Right lobe of liver (tissue), 6 donors: ENCODE data around the gene CNFN. TPM values are rescaled to one million over a fixed set of nuclear protein-coding genes. Genes with fewer than 3 reads are reported as not detected.

Source experiments
- ATAC-seq, 4 donors: fragments of 200-7000 bp; cut with Tn5 transposase; one replicate each; pipeline ENCODE4 v1.9.1; 2020; ENCODE audit warnings: mild to moderate bottlenecking in 4 of 4, moderate library complexity in 4 of 4
- DNase-seq, 3 donors: peaks; one replicate each; pipeline ENCODE4 v3.0.0-alpha.2; 2020
- H3K27ac ChIP-seq, 3 donors: fragments of 200-600 bp; one replicate each; pipeline ENCODE4 v1.8.0; 2022
- H3K27me3 ChIP-seq, 2 donors: fragments of 200-600 bp; one replicate each; pipeline ENCODE4 v1.8.0; 2022
- H3K36me3 ChIP-seq, 4 donors: fragments of 200-600 bp; sonication (generic) in 1 of 4; one replicate each; pipeline versions ENCODE4 v1.5.1 to v1.8.0; 2017 to 2022; ENCODE audit warnings: control low read depth in 1 of 4
- H3K4me1 ChIP-seq, 4 donors: fragments of 200-600 bp; sonication (generic) in 1 of 4; one replicate each; pipeline versions ENCODE4 v1.5.1 to v1.8.0; 2017 to 2022; ENCODE audit warnings: control low read depth in 1 of 4
- H3K4me3 ChIP-seq, 3 donors: fragments of 200-600 bp; one replicate each; pipeline ENCODE4 v1.8.0; 2022
- H3K9me3 ChIP-seq, 4 donors: fragments of 200-600 bp; sonication (generic) in 1 of 4; one replicate each; pipeline versions ENCODE4 v1.5.1 to v1.8.0; 2017 to 2022; ENCODE audit warnings: control low read depth in 1 of 4
- CTCF ChIP-seq, 4 donors: fragments of 200-600 bp in 3 of 4; fragments of 450-650 bp in 1 of 4; IDR thresholded peaks; one replicate each; pipeline versions ENCODE4 v1.5.1 to v1.8.0; 2016 to 2022; ENCODE audit warnings: antibody characterized with exemption in 4 of 4, mild to moderate bottlenecking in 2 of 4
- POLR2A ChIP-seq: fragments of 450-650 bp; IDR thresholded peaks from one replicate; pipeline ENCODE4 v1.6.1; 2017; ENCODE audit warnings: antibody characterized with exemption, mild to moderate bottlenecking
- WGBS: methylation state at CpG from one replicate; pipeline ENCODE4 v1.1.6; 2018; ENCODE audit warnings: low coverage, low lambda C conversion rate; ENCODE audit not compliant: insufficient coverage; ENCODE audit errors: missing lambda C conversion rate; 5-methylcytosine and 5-hydroxymethylcytosine counted together
- intact Hi-C, 2 donors: fragments of 100-400 bp; cut with DNase I; formaldehyde crosslinking; loops; one replicate each; pipeline versions ENCODE4 v1.11.2 to v1.14.1; 2022
- total RNA-seq, 6 experiments: library from RNA; depleted of rRNA in 2 of 6; stranded (reverse); fragments of >200 nt in 2 of 6; fragmentation: NEBNext Ultra II Directional in 3 of 6; extraction: Animal tissue kit (Norgen Biotek cat#: 25700) in 3 of 6; gene quantifications; one replicate each; pipeline versions ENCODE4 v1.1.0 to v1.2.4, GENCODE V29; 2016 to 2023
- donor health status: DM: no; HTN: yes; CAD: no.
- donor health status: DM: no; HTN: no; CAD: no.
- donor health status: DM: no; HTN: no; CAD: no.
- donor health status: DM: no; HTN: yes; CAD: no.
- donor health status: DM: no; HTN: yes; CAD: no.

CNFN gene
- total RNA-seq, 6 experiments from 2014 or later: not detected

DNA sequence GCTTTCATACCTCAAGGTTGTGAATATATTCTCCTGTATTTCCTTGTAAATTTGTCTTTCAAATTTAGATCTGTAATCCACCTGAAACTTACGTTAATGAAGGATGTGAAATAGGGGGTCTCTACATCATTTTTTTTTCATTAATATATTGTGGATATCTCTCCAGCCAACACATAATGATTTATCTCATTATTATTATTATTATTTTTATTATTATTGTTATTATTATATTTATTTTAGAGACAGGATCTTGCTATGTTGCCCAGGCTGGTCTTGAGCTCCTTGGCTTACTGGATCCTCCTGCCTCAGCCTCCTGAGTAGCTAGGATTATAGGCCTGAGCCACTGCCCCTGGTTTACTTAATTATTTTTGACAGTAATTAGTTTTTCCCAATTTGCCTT is 41.4 kb upstream of the CNFN start:
- Histone ChIP-seq H3K27ac (no peak overlapping the region), H3K4me1 (peaks cover 0 to 6% (median 0%) of the 10 kb centered on the region in 4 donors), H3K9me3 (no peaks in the 10 kb centered on the region), H3K36me3 (no peaks in the 10 kb centered on the region), H3K27me3 (no peaks in the 10 kb centered on the region), H3K4me3 (no peak overlapping the region)
- ATAC-seq (no peak), DNase-seq (no peak)
- WGBS: 83% methylated on average over 1 of the region's 1 CpG
- intact Hi-C loops: no loop called here
- TF ChIP-seq POLR2A: no peak
- no peak for TF ChIP-seq CTCF (IDR thresholded peaks at IDR 0.05)

GRCh38 chr19:42428676-42429075 is 38.6 kb upstream of the CNFN start:
- Histone ChIP-seq H3K4me1 (peaks cover 0 to 13% (median 0%) of the 10 kb centered on the region in 4 donors), H3K4me3 (no peak overlapping the region), H3K27me3 (no peaks in the 10 kb centered on the region), H3K27ac (no peak overlapping the region), H3K9me3 (no peaks in the 10 kb centered on the region), H3K36me3 (no peaks in the 10 kb centered on the region)
- WGBS: 78% methylated on average over 3 of the region's 3 CpGs
- intact Hi-C loops: no loop called here
- TF ChIP-seq POLR2A: no peak
- TF ChIP-seq CTCF (IDR thresholded peaks at IDR 0.05): no peak
- DNase-seq (no peak), ATAC-seq (no peak)

DNA sequence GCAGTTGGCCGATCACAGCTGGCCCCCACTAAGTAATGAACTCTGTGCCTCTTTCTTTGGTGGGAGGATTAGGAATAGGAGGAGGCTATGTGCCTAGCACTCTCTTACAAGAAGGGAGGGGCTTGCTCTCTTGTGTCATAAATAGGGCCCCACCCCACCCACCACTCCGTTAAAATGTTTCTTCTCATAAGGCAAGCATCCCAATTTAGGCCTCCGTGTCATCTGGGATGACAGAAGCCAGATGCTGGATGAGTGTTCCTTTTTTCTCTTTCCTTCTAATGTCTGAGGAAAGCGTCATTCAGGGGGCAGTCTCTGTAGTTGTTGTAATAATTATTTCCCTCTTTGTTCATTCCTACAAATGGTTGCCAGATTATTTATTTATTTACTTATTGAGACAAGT is 37.2 kb upstream of the CNFN start, which contains the start of gene LIPE:
Gene LIPE, minus strand, starts transcription at position 76 of the 400 bp plus-strand sequence. CDS start 239 bp downstream, outside the sequence.
- H3K9me3 ChIP-seq: no peaks in the 10 kb centered on the region
- H3K27me3 ChIP-seq: no peaks in the 10 kb centered on the region
- H3K36me3 ChIP-seq: no peaks in the 10 kb centered on the region
- H3K27ac ChIP-seq: no peak within 1 kb of the TSS
- no peak for ATAC-seq
- 72% methylated on average over 4 of the region's 4 CpGs for WGBS
- peaks cover 0 to 9% (median 2%) of the 10 kb centered on the region in 4 donors for H3K4me1 ChIP-seq
- DNase-seq: no peak
- TF ChIP-seq POLR2A (no peak), CTCF (IDR thresholded peaks at IDR 0.05) (no peak)
- intact Hi-C loops: no loop called here
- H3K4me3 ChIP-seq: no peak within 1 kb of the TSS

- no peak overlapping the region for H3K4me3 ChIP-seq
- H3K4me1 ChIP-seq: peaks cover 0 to 9% (median 2%) of the 10 kb centered on the region in 4 donors
- no peak for TF ChIP-seq CTCF (IDR thresholded peaks at IDR 0.05)
- intact Hi-C loops: no loop called here
- ATAC-seq (no peak), DNase-seq (no peak)
- H3K9me3 ChIP-seq: no peaks in the 10 kb centered on the region
- H3K27ac ChIP-seq: no peak overlapping the region
- WGBS: no CpG with 5 or more reads among the region's 3 CpGs
- no peaks in the 10 kb centered on the region for H3K27me3 ChIP-seq
- no peaks in the 10 kb centered on the region for H3K36me3 ChIP-seq
These were observed 36.5 kb upstream of the CNFN start for GRCh38 chr19:42426643-42427042.

DNA sequence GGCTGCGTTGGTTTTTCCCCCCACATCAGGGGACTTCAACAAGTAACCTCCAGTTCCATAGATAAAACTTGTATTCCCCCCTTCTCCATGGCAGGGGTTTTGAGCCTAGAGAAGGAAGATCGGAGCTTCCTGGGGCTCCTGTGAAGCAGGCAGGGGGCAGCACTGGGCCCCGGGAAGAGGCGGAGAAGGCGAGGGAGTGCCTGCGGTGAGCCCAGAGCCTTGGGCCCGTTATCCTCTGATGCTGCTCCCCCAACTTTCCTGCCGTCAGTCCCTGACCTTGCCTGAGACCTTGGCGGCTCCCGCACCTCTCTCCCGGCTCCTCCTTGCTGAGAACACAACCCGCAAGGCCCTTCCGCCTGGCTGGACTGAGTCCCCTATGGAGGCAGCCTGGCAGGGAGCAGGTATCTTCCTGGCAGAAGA is 34.6 kb upstream of the CNFN start:
- WGBS: 88% methylated on average over 4 of the region's 13 CpGs
- peaks cover 0 to 9% (median 2%) of the 10 kb centered on the region in 4 donors for H3K4me1 ChIP-seq
- DNase-seq (no peak), ATAC-seq (no peak)
- no peak overlapping the region for H3K4me3 ChIP-seq
- no peaks in the 10 kb centered on the region for H3K9me3 ChIP-seq
- no peaks in the 10 kb centered on the region for H3K36me3 ChIP-seq
- peak in 2 of 4 donors; percentile 8 for TF ChIP-seq CTCF (IDR thresholded peaks at IDR 0.05)
- TF ChIP-seq POLR2A: no peak
- intact Hi-C loops: no loop called here
- H3K27ac ChIP-seq: no peak overlapping the region
- no peaks in the 10 kb centered on the region for H3K27me3 ChIP-seq
